Stimulated activated CD8-positive, alpha-beta memory T cell treated with anti-CD3 and anti-CD28 coated beads, Interleukin-15, amount 100 ng/mL, for 48 hours (primary cell): Measurements from ENCODE around the gene KHNYN.

Source experiments
- DNase-seq, 2 donors: peaks; one replicate each; pipeline ENCODE4 v3.0.0-alpha.2; 2020; ENCODE audit warnings: low read depth in 2 of 2

The KHNYN gene

DNA sequence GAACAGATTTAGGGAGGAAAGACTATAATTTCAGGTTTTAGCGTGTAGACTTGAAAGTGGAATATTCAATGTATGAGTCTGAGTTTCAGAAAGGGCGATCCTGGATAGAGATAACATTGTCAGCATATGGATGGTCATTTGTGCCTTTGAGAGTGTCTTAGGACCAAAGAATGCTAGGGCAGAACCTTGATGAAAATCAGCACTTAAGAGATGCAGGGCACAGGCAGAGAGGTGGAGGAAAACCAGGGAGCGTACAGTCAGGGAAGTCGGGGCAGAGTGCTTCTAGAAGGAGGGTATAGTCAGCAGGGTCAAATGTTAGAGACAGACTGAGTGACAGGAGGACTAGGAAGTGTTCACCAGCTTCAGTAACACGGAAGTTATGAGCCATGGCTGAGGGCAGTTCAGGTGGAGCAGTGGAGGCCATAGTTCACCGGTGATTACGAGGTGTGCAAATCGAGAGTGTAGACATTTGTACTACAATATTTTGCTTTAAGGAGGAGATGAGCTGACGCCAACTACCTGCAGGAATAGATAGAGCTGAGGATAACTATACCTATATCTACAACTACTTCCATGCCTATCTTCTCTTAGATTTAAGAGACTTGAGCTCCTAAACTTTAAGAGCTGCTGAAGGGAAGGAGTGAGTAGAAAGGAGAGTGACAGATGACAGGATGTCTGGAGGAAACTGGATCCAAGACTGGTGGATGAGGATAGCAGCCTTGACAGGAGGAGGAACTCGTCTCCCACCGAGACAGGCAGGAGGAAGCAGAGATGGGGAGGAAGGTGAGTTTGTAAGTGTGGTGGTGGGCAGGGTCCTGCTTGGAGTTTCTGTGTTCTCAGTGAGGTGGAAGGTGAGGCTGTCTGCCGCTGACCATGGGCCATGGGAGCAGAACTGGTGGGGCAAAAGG is 6.8 kb upstream of the KHNYN start:
- no peak for DNase-seq

GRCh38 chr14:24425704-24426103 is 4.0 kb upstream of the KHNYN start:
- no peak for DNase-seq

- no peak for DNase-seq
These were observed 3.4 kb upstream of the KHNYN start for GRCh38 chr14:24426150-24426911.

GRCh38 chr14:24426912-24427536 is 2.7 kb upstream of the KHNYN start:
- DNase-seq = no peak

DNA sequence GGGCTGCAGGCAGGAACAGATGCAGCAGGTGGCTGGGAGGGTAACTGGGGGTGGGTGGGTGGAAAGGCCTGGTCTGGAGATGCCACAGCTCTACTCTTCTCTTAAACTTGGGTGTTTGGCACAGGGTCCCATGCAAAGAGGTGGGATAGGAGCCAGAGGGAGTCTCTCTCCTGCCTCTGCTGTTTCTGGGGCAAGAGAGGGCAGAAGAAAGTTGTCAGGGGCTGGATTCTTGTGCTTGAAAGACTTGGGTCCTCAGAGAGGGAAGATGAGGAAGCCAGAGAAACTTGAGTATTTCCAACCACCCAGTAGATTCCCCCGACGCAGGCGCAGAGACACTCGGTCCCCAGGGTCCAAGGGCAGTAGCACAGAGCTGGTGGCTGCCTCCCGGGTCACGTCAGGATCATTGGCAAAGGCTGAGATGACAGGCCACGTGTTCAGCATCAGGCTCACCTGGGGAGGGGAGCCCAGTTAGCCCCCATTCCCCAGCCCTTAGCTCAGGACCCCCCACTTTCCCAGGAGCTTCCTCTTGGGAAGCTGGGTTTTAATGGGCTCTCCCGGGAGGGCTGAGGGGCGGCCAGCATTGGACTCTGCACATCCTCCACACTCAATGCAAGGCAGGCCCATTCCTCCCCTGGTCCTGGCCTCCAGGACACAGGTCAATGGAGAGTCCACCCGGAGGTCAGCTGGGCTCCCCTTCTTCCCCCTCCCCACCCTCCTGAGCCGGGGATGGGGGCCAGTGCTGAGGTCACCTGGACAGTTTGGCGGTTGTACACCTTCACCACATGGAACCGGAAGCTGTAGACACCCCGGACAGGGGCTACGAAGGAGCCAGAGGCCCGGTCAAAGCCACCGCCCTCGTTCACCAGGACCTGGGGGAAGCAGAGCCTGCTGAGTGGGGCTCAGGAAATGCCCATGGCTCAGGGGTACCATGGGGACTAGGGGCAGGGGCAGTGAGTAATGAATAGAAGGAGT is 1.9 kb upstream of the KHNYN start:
- DNase-seq = no peak

- DNase-seq = no peak
These were observed 943 bp upstream of the KHNYN start for GRCh38 chr14:24428628-24429394.

DNA sequence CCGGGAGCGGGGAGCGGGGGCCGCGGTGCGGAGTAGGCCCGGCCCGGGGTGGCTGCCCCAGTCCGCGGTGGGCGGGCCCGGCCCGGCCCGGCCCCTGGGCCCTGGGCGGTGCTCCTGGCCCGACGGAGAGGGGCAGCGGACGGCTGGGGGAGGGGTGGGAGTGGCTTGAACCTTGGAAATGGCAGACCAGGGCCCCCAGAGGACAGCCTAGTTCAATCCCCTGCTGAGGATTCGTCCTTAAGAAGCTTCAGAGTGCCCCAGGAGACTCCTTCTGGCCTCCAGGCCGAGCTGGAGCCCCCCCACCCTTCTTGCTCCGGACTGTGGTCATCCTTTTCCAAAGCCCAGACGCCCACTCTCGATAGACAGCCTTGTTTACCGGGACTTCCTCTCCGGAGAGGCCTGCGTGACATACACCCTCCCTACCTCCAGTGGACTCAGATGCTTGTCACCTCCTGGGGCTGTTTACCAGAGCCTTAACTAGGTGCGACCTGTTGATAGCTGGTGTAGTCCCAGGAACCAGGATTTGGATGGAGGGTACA is 458 bp downstream of the KHNYN start:
- DNase-seq = peak; percentile 50 to 58

- DNase-seq = peak; percentile 36 to 61
These were observed 1.2 kb downstream of the KHNYN start for GRCh38 chr14:24430682-24431568.

GRCh38 chr14:24431569-24432258 is 2.0 kb downstream of the KHNYN start:
- DNase-seq = peak; percentile 81 to 83

DNA sequence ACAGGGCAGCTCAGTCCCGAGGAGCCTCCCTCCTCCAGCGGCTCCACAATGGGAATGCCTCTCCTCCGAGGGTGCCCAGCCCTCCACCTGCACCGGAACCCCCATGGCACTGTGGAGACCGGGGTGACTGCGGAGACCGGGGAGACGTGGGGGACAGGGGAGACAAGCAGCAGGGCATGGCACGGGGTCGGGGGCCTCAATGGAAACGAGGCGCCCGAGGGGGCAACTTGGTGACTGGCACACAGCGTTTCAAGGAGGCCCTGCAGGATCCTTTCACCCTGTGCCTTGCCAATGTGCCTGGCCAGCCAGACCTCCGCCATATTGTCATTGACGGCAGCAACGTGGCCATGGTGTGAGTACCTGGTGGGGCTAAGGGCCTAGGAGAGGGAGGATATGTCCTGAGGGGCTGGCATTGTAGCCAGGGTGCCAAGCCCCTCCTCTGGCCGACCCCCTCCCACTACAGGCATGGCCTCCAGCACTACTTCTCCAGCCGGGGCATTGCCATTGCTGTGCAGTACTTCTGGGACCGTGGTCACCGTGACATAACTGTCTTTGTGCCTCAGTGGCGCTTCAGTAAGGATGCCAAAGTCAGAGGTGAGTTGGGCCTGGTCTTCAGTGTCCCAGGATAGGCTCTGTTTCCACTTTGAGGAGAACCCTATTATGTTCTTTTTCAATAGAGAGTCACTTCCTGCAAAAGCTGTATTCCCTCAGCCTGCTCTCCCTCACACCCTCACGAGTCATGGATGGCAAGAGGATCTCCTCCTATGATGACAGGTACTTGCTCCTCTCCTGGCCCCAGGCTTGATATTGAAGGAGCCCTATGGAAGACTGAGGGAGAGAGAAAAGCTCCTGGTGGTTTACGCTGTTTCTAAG is 2.7 kb downstream of the KHNYN start:
- no peak for DNase-seq

DNA sequence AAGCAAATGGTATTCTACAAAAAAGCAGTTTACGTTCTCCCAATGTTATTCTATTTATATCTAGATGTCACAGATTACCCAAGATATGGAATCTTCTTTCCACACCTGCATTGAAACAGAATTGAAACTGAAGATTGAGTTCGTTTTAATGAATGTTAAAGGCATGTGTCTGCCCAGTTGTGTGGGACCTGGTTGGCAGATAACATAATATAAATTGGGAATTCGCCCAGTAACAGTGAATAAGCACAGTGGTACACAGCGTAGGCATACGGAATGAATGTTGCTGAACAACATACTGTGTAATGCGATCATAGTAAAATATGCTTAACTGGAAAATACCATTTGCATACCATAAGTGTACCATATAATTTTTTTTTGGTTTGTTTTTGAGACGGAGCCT is 4.3 kb downstream of the KHNYN start:
- no peak for DNase-seq

- no peak for DNase-seq
These were observed 4.9 kb downstream of the KHNYN start for GRCh38 chr14:24434676-24435075.

DNA sequence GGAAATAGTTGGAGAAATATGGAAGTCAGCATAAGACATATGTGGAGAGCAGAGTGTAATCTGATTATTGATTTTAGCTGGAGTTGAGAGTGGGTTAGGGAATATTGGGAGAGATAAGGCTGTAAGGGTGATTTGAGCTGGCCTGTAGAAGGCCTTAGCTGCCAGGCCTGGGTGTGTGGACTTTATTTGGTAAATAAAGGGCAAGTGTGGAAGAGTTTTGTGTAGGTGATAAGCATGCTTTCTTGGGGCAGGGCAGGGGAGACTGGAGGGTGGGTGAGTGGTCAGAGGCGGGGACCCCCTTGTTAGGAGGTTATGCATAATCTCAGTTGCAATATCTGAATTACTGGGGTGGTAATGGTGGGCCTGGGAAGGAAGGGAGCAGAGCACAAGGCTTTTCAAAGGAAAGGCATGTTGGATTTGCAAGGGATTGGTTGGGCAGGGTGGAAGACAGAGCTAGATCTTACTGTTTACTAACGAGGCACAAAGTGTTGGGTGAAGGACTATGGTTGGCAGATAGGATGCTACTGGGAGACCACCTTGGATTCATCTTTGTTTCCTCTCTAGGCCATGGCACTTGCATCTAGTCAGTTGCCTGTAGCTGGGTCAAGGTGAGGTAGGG is 5.5 kb downstream of the KHNYN start:
- DNase-seq = no peak

DNA sequence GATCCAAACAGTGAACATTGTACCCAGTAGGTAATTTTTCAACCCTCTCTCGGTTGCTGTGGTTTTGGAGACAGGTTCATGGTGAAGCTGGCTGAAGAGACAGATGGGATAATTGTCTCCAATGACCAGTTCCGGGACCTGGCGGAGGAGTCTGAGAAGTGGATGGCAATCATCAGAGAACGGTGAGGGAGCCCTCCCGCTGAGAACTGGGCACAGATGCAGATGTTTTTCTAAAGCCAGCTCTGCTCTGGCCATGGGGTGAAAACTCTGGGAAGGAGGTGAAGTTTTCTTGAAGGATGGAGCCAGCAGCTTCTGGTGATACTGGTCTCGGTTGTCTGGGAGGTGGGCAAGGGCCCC is 6.2 kb downstream of the KHNYN start:
- no peak for DNase-seq

- no peak for DNase-seq
These were observed 6.7 kb downstream of the KHNYN start for GRCh38 chr14:24436355-24437019.

DNA sequence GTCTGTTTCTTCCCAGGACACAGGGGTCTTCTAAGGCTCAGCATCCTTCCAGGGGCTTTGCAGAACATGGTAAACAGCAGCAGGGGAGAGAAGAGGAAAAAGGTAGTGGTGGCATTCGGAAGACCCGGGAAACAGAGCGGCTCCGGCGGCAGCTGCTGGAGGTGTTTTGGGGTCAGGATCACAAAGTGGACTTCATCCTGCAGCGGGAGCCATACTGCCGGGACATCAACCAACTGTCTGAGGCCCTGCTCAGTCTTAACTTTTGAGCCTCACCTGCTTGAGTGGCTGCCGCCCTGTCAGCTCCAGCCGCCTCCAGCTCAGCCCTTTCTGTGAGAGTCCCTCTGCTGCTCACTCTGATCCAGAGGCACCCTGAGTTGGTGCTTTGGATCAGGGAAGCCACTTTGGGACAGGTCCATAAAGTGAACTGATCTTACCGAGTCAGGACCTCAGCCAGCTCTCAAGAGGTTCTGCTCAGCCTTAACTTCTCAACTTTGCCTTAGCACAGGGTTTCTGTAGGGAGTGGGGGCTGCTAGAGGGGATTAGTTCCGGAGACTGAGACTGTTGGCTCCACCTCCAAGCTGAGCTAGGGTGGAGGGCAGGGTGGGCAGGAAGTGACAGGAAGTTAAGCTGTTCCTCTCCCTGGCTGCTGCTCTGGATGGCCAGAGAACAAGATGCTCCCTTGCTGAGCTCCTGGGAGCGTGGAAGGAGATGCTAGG is 7.4 kb downstream of the KHNYN start:
- no peak for DNase-seq
